AG10803 (cell line): ENCODE results near the gene ZBED5.
A peak's percentile ranks its signal among the peaks of the same experiment; 100 is the strongest.
"Not testable (repeated sequence)": the region's sequence is repeated elsewhere in the genome, so short reads cannot be mapped to it uniquely, and the experiment has no call there.

Source experiments
- DNase-seq: peaks from one replicate; pipeline ENCODE4 v3.0.0; 2010; ENCODE audit warnings: low read depth
- H3K4me3 ChIP-seq: 2 replicates; pipeline ENCODE4 v1.5.1; 2011; ENCODE audit warnings: mild to moderate bottlenecking, low read length, control low read depth
- TF ChIP-seq, protein P1 (sequence below): conservative IDR thresholded peaks from 2 replicates; pipeline ENCODE4 v1.5.1; 2011; ENCODE audit warnings: mild to moderate bottlenecking, low read length, control low read depth, inconsistent platforms

ZBED5 gene

DNA sequence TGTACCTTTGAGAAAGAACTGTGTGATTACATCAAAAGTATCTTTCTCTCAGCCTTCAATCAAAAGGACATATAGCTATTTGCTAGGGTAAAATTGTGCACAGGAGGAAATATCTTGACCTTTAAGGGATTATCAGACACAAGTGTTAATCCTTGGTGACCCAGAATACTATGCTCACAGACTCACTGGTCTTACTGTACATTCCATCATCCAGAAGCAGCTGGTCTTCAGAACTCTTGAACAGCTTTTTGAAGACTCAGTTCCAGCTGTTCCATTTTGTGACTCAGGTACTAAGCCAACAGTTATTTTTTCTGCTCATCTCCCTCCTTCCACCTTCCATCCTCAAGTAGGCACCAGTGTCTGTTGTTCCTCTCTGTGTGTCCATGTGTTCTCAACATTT, 19.8 kb downstream of the ZBED5 start:
- DNase-seq = no peak
- no peak overlapping the region for H3K4me3 ChIP-seq
- TF ChIP-seq, protein P1, sequence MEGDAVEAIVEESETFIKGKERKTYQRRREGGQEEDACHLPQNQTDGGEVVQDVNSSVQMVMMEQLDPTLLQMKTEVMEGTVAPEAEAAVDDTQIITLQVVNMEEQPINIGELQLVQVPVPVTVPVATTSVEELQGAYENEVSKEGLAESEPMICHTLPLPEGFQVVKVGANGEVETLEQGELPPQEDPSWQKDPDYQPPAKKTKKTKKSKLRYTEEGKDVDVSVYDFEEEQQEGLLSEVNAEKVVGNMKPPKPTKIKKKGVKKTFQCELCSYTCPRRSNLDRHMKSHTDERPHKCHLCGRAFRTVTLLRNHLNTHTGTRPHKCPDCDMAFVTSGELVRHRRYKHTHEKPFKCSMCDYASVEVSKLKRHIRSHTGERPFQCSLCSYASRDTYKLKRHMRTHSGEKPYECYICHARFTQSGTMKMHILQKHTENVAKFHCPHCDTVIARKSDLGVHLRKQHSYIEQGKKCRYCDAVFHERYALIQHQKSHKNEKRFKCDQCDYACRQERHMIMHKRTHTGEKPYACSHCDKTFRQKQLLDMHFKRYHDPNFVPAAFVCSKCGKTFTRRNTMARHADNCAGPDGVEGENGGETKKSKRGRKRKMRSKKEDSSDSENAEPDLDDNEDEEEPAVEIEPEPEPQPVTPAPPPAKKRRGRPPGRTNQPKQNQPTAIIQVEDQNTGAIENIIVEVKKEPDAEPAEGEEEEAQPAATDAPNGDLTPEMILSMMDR = no peak

DNA sequence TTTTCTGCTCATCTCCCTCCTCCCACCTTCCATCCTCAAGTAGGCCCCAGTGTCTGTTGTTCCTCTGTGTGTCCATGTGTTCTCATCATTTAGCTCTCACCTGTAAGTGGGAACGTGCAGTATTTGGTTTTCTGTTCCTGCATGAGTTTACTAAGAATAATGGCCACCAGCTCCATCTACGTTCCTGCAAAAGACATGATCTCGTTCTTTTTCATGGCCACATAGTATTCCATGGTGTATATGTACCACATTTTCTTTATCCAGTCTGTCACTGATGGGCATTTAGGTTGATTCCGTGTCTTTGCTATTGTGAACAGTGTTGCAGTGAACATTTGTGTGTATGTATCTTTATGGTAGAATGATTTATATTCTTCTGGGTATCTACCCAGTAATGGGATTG, 21.0 kb downstream of the ZBED5 start:
- DNase-seq, H3K4me3 ChIP-seq: not testable (repeated sequence)

DNA sequence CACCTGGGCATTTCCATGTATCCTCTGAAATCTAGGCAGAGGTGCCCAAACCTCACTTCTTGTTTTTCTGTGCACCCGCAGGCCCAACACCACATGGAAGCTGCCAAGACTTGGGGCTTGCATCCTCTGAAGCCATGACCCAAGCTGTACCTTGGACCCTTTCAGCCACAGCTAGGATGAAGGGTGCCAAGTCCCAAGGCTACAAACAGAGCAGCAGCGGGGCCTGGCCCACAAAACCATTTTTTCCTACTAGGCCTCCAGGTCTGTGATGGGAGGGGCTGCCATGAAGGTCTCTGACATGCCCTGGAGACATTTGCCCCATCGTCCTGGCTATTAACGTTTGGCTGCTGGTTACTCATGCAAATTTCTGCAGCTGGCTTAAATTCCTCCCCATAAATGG, 28.7 kb downstream of the ZBED5 start:
- H3K4me3 ChIP-seq = no peak overlapping the region
- no peak for DNase-seq
- TF ChIP-seq, protein P1 = no peak

DNA sequence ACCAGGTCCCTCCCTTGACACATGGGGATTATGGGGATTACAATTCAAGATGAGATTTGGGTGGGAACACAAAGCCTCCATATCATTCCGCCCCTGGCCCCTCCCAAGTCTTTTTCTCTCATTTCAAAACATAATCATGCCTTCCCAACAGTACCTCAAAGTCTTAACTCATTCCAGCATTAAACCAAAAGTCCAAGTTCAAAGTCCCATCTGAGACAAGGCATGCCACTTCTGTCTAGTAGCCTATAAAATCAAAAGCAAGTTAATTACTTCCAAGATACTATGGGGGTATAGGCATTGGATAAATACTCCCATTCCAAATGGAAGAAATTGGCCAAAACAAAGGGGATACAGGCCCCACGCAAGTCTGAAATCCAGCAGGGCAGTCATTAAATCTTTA, 29.5 kb downstream of the ZBED5 start:
- H3K4me3 ChIP-seq = no peak overlapping the region
- DNase-seq = no peak
- TF ChIP-seq, protein P1 = no peak

DNA sequence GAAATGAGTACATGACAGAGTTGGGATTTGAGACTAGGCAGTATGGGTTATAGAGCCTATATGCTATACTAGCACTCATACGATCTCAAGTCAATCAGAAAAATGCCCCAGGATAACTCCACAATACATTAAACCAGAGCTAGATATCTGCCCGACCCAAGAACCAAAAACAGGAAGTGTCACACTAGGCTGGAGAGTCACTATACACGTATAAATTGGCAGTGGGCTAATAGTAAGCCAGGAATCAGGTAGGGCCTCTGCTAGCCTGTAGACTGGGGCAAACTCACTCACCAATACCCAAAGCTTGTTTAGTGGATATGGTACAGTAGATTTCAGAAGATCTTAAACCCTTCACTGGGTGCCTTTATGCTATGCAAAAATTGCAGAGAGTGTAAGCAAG, 33.0 kb downstream of the ZBED5 start:
- TF ChIP-seq, protein P1 = no peak
- no peak for DNase-seq
- no peak overlapping the region for H3K4me3 ChIP-seq

DNA sequence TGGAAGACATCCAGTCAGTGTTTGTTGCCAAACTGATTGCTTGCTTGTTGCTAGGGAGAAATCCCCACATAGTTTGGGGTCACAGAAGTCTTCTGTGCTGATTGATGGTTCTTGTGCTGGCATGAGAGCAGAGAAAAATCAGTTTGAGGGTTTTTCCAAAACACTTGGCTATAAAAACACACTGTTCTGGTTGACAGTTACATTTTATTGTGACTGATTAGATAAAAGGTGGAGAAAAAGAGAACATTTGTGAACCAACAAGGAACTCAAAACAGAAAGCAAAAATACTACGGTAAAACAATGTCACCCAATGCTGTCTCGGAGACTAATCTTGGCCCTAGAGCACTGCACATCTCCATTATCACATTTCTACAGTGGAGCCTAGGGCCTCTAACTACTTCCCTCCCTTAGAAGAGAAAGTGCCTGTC, 34.7 kb downstream of the ZBED5 start:
- H3K4me3 ChIP-seq = no peak overlapping the region
- DNase-seq = peak; percentile 27
- TF ChIP-seq, protein P1 = no peak

DNA sequence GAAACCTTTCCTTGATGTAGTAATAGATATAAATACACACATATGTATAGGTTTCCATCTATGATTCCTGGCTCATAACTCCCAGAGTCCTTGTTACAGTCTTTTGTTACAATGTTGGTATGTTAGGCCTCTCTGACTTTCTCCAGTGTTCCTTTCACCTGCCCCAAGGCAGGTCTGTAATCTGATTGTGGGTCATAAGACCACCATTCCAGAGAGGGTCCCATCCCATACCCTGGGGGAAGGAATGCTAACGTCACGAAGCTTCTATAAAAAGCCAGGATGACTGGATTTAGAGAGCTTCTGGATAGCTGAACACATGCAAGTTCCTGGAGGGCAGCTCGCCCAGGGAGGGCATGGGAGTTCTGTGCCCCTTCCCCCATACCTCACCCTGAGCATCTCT, 35.4 kb downstream of the ZBED5 start:
- not testable (repeated sequence) for H3K4me3 ChIP-seq, DNase-seq

DNA sequence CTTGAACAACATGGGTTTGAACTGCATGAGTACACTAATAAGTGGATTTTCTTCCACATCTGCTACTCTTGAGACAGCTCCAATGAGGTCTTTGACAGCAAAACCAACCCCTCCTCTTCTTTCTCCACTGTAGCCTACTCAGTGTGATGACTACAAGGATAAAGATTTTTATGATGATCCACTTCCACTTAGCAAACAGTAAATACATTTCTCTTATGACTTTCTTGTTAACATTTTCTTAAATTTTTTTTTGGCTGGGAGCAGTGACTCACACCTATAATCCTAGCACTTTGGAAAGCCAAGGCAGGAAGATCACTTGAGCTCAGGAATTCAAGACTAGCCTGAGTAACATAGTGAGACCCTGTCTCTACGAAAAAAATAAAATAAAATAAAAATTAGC, 39.3 kb downstream of the ZBED5 start:
- TF ChIP-seq, protein P1 = no peak
- peak; percentile 91 for DNase-seq
- no peak overlapping the region for H3K4me3 ChIP-seq
